ENCODE results near the gene CYP4V2.

Gene CYP4V2

GRCh38 chr4:186150926-186151325, 40.4 kb upstream of the CYP4V2 start:
- Histone ChIP-seq H3K79me2 (ENCODE audit: insufficient read depth, low read length) (no peaks in the 10 kb centered on the region), H4K20me1 (ENCODE audit: insufficient read depth, low read length) (no peaks in the 10 kb centered on the region), H3K9me2 (ENCODE audit: low read depth, low read length) (no peaks in the 10 kb centered on the region), H3K27ac (ENCODE audit: low read depth, low read length, poor library complexity, severe bottlenecking) (no peak overlapping the region), H3K27me3 (ENCODE audit: insufficient read depth, low read length) (no peaks in the 10 kb centered on the region; the same call in 1 of the 2 replicates), H3K9ac (ENCODE audit: low read length) (no peak overlapping the region), H3K4me2 (ENCODE audit: low read length) (peak overlapping the region; percentile 38; the same call in 1 of the 2 replicates), H3K4me1 (ENCODE audit: insufficient read depth, low read length, severe bottlenecking) (peaks cover 23% of the 10 kb centered on the region), H3F3A (ENCODE audit: insufficient read depth, low read length) (no peaks in the 10 kb centered on the region), H3K9me3 (ENCODE audit: low read length) (no peaks in the 10 kb centered on the region), H2AFZ (ENCODE audit: low read length) (no peak overlapping the region), H3K4me3 (ENCODE audit: low read depth, low read length, poor library complexity, severe bottlenecking) (no peak overlapping the region), H3K36me3 (ENCODE audit: insufficient read depth, low read length) (no peaks in the 10 kb centered on the region; the same call in 1 of the 2 replicates)
- TF ChIP-seq EZH2 (IDR thresholded peaks at IDR 0.05; ENCODE audit: borderline replicate concordance, low read length) (no peak), CTCF (IDR thresholded peaks at IDR 0.05; ENCODE audit: low read length) (no peak)

- H3K27me3 ChIP-seq (ENCODE audit: insufficient read depth, low read length) = no peaks in the 10 kb centered on the region; the same call in 1 of the 2 replicates
- TF ChIP-seq CTCF (IDR thresholded peaks at IDR 0.05; ENCODE audit: low read length) (no peak), EZH2 (IDR thresholded peaks at IDR 0.05; ENCODE audit: borderline replicate concordance, low read length) (no peak)
- H3K4me3 ChIP-seq (ENCODE audit: low read depth, low read length, poor library complexity, severe bottlenecking) = peak overlapping the region; percentile 22
- H3F3A ChIP-seq (ENCODE audit: insufficient read depth, low read length) = no peaks in the 10 kb centered on the region
- peak overlapping the region; percentile 38; the same call in 1 of the 2 replicates for H3K4me2 ChIP-seq (ENCODE audit: low read length)
- H3K9ac ChIP-seq (ENCODE audit: low read length) = no peak overlapping the region
- peaks cover 19% of the 10 kb centered on the region for H3K4me1 ChIP-seq (ENCODE audit: insufficient read depth, low read length, severe bottlenecking)
- no peaks in the 10 kb centered on the region for H4K20me1 ChIP-seq (ENCODE audit: insufficient read depth, low read length)
- no peaks in the 10 kb centered on the region; the same call in 1 of the 2 replicates for H3K36me3 ChIP-seq (ENCODE audit: insufficient read depth, low read length)
- H3K9me2 ChIP-seq (ENCODE audit: low read depth, low read length) = no peaks in the 10 kb centered on the region
- no peak overlapping the region for H3K27ac ChIP-seq (ENCODE audit: low read depth, low read length, poor library complexity, severe bottlenecking)
- no peaks in the 10 kb centered on the region for H3K79me2 ChIP-seq (ENCODE audit: insufficient read depth, low read length)
- no peak overlapping the region for H2AFZ ChIP-seq (ENCODE audit: low read length)
- H3K9me3 ChIP-seq (ENCODE audit: low read length) = no peaks in the 10 kb centered on the region
These were observed 39.9 kb upstream of the CYP4V2 start for GRCh38 chr4:186151499-186151898.

GRCh38 chr4:186158021-186158813, 33.1 kb upstream of the CYP4V2 start:
- Histone ChIP-seq H3K9ac (ENCODE audit: low read length) (no peak overlapping the region), H3K27me3 (ENCODE audit: insufficient read depth, low read length) (no peaks in the 10 kb centered on the region)

More at GRCh38 chr4:186158021-186158813, 33.1 kb upstream of the CYP4V2 start:
- no peak overlapping the region for H3K4me3 ChIP-seq (ENCODE audit: low read depth, low read length, poor library complexity, severe bottlenecking)
- no peaks in the 10 kb centered on the region for H3F3A ChIP-seq (ENCODE audit: insufficient read depth, low read length)
- no peaks in the 10 kb centered on the region for H4K20me1 ChIP-seq (ENCODE audit: insufficient read depth, low read length)
- H3K4me1 ChIP-seq (ENCODE audit: insufficient read depth, low read length, severe bottlenecking) = no peaks in the 10 kb centered on the region
- no peak overlapping the region for H3K27ac ChIP-seq (ENCODE audit: low read depth, low read length, poor library complexity, severe bottlenecking)
- no peak overlapping the region for H3K4me2 ChIP-seq (ENCODE audit: low read length)
- H3K79me2 ChIP-seq (ENCODE audit: insufficient read depth, low read length) = no peaks in the 10 kb centered on the region
- H3K9me2 ChIP-seq (ENCODE audit: low read depth, low read length) = no peaks in the 10 kb centered on the region
- no peak for TF ChIP-seq EZH2 (IDR thresholded peaks at IDR 0.05; ENCODE audit: borderline replicate concordance, low read length)
- TF ChIP-seq CTCF (IDR thresholded peaks at IDR 0.05; ENCODE audit: low read length) = no peak
- H2AFZ ChIP-seq (ENCODE audit: low read length) = no peak overlapping the region
- H3K9me3 ChIP-seq (ENCODE audit: low read length) = no peaks in the 10 kb centered on the region
- H3K36me3 ChIP-seq (ENCODE audit: insufficient read depth, low read length) = no peaks in the 10 kb centered on the region; the same call in 1 of the 2 replicates

Data from OCI-LY1 (cell line).